ENCODE data around the gene GMDS. TPM values are rescaled to one million over a fixed set of nuclear protein-coding genes. Genes with fewer than 3 reads are reported as not detected.
"Not testable (repeated sequence)": the region's sequence is repeated elsewhere in the genome, so short reads cannot be mapped to it uniquely, and the experiment has no call there.

The GMDS gene
- polyA plus RNA-seq, 1 donor, result 60.1 TPM

DNA sequence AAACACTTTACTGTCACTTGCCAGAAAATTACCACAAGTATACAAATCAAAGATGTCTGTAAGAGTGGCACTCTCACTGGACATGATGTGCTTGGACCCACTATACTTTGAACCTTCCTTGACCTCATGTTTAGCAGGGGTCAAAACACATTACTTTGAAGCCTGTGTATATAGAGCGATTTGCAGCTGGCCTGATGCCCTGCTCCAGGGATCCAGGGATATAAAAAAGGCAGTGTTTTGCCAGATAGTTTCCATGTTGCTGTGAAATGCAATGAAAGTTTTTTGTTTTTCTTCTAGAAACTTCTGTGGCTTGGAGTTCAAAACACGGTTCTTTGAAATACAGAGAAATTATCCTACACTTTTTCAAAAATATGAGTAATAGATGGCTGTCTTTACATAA is 470.0 kb downstream of the GMDS start:
- no peak for DNase-seq

DNA sequence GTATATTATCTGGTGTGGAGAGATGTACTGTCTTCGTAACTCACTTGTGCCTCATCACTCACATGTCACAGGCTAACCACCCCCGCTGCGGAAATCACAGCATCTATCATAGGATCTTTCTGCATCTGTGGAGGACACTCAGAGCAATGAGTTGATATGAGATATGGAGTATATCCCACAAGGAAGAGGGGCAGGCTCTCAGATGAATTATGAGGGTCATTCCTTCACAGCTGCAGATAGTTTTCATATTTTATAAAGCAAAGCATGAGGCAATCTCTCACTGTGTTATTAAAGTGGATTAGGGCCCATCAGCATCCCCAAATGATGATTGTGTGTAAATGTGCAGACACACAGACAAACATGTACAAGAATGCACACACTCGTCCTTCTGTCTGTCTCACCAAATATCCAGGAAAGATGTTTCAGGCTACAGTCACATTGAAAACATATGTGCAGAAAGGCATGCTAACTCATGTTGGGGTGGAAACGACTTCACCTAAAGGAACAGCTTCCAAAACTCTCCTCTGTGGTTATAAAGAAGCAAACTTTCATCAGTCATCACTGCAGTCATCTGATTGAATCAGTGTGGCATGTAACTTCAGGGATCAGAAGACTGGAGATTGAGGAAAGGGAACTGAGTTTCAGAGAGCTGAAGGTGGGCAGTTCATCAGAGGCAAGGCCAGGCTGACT is 471.0 kb downstream of the GMDS start:
- no peak for DNase-seq

DNA sequence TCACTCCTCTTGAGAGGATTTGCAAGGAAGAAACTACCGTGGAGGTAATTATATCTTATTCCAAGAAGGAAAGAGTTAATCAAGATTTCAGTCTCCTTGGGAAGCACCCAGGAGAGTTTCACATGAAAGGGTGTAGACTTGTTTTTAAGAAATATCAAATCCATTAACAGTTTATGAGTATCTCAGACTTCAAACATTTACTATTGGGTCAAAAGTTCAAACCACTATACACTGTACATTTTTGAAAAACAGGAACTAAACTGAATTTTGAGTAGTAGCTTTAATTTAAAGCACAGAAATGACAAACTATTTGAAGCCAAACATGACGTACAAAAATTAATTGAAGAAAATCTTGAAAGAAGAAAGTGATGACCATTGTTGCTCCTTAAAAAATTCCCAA is 471.7 kb downstream of the GMDS start:
- DNase-seq, result no peak

DNA sequence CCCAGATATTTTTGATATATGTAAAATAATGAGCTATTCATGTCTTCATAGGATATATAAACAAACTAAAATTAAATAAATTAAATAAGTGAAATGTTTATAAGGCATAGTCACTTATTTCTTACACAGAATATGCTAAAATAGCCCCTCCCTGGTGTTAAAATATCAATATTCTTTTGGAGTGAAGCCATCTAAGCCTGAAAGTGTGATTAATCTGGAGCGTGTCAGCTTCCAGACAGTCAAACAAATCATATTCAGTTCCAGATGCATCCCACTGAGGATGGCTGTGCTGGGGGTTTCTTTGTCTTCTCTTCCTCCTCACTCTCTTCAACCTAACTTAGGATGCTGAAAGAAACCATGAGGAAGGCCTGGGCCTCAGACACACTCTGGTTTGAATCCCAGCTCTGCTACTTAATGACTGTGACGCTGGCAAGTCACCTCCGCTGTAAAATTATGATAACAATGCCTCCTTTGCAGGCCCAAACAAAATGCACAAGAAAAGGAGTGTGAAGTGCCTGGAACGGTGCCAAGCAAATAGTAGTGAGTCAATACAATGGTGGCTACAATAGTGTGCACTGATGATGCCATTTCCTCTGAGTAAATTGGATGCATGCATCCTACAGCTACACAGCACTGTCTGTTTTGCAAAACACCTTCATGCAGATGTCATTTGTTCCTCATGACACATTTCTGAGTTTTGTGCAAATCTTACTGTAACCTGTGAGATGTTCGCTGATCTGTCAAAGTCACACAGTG is 474.3 kb downstream of the GMDS start:
- no peak for DNase-seq

DNA sequence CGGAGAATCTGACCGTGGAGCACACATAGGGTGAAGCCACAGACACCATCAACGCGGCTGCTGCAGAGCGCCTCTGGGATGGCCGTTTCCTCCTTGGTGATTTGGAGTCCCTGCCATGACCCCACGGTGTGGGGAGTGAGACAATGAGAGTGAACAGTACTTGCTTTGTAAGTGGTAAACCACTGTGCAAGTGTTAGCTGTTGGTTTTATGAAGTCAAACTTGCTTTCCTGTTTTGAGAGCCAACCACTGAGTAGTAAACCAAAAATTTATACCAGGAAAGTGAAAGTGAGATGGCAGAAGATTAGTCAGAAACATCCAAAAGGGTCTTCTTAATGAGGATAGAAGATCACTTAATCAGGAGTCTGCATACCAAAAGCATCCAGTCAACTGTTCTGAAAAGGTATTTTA is 475.0 kb downstream of the GMDS start:
- DNase-seq, result no peak

DNA sequence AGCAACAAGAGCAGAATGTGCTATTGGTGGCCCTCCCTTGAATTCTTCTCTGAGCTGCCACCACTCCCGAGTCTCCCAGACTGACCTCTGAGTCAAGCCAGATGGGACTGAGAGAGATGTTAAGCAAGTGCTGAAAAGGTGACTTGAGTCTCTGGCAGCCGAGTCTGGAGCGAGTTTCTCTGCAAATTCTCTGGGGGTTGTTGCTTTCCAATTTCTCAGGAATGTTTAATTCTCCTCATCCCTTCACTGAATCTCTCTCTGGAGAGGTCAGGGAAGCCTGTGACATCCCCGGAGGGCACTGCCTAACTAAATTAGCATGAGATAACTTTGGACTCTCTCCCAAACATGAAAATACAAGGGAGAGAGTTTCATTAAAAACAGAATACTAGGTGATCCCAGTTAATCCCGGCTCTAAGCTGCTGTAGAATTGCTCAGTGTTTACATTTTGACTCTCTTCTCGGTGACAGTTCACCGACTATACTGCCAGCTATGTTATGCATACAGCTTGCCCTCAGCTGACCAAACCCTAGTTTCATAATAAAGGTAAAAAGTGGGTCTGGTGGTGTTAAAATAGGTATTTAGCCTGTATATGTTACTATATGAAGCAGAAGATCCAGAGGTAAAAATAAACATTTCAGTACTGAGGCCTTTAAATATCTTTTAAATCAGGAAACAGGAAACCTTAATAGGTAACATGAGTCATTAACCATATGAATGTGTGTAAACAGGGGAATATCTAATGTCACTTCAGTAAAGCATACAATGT is 477.7 kb downstream of the GMDS start:
- DNase-seq, result no peak

DNA sequence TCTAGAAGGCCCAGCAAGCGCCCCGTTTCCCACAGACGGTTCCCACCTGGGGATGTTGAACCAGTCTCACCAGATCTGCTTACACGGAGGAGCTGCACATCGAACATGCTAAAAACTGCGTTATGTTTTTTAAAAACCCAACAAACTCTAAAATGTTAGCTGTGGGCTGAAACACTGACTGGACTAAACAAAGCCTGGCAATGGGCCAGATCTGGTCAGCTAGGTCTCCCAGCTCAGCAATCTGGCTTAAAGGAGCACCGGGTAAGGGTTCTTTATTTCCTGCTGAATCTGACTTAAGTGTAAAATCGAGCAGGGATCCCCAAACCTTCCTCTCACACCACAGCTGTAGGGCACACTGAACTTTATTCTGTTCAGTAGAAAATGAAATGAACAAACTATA is 478.8 kb downstream of the GMDS start:
- no peak for DNase-seq

DNA sequence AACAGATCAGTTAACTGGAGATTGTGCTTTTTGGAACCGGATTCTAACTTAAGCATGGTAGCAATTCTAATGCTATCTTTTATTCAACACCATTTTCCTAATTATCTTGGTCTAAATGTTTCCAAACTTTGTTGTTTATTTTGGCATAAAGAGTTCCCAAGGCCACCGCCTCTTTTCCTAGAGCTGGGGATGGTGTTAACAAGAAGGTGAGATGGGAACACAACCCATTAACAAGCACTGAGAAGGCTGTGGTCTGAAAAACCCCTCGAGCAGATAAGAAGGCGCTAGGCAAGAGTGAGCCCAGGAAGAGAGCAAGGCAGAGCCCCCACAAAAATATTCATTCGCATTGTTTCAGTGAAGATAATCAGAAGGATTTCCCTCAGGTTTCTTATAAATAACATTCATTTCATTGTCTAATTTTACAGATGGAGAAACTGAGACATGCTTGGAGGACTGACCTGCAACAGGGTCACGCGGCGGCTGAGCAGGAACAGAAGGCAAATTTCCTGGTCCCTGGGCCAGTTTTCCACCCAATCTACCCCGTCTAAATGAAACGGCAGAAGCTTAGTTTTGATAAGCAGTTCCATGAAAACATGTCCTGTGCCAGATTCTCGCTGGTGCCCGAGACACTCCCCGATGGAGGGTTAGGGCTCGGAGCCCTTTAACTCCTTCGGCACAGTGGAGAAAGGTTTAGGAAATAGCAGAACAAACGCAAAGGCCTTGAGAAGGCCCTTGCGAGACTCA is 480.1 kb downstream of the GMDS start:
- no peak for DNase-seq

DNA sequence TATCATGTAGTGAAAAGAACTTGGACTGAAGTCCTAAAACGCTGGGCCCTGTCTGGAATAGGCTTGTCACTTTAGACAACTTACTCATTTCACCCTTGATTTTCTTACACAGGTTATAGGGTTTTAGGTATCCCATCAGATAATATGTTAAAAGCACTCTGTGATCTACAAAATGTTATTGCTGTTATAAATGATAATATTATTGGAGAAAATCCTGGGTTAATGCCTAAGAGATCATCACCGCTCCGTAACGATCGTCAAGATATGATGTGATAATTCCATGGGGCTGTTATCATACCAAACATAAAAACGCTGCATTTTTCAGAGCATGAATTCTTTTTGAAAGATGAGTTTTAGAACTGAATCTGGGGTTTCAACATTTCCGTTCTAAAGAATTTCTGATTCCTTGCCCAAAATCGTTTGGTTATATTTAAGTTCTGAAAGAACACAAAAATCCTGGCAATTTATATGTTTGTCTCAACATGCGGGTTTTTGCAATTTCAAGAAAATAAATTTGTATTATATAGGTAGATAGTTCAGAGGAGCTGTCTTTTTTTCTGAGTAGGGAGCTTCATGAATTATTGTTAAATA is 480.9 kb downstream of the GMDS start:
- no peak for DNase-seq

DNA sequence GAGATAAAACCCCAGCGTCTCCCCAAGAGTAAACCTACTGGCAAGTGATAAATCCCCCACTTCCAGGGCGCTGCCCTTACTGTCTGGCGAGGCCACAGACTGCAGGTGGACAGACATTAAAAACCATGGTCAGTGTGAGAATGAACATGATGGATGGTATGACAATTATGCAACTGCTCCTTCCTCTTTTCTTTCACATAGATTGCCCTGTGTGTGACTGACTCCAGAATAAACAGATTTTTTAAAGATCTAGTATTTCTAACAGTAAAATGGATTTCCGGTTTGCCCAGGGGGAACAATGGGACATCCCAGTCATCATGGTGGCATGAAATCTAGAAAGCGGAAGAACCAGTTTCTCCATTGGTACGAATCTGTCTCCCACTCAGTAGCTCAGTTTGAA is 482.0 kb downstream of the GMDS start:
- DNase-seq, result no peak

DNA sequence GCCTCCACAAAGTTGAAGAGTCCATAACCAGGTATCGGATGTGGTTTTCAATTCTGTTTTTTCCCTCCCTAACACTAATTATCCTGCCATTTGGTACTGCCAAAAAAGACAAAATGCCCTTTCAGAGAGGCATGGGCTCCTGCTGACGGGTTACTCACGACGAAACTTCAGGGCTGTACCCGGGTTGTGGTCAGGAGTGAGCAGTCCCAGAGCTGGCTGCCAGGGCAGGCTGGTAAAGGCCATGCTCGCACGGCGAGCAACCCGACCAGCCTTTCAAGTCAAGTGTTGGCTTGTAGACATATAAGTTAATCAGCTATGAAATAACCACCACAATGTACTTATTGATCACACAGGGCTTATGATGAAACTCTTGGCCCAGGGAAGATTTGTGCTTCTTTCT is 483.2 kb downstream of the GMDS start:
- no peak for DNase-seq

DNA sequence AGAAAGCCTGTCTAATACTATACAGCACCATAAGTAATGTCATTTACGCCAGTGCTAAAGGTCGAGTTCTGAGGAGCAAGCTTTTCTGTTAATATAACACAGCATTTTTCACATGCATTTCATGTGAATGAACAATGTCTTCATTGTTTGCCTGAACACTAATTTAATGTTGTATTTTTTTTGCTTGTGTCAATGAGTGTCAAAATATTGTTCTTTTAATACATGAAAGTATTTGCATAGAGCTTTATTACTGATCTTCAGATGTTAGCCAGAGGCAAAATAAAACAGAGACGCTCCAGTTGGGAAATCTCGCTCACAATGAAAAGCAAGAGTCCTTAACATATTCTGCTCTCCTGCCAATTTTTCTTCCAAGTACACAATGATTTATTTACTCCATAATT is 483.9 kb downstream of the GMDS start:
- no peak for DNase-seq

DNA sequence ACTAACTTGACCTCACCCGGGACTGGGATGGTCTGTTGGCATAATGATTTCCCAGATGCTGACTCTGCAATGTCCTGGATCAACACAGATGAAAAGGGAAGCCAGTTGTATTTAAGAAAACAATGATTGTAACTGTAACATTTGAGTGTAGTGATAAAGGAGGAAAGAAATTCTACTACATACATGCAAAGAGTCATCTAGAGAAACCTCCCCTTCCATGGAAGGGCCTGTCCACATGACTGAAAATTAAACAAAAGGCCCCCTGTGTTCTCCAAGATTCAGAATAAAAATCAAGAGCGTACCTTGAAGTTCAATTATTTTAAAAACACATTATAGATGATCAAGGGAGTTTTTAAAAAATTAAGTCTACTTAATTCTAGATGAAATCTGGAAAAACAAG is 484.5 kb downstream of the GMDS start:
- DNase-seq, result no peak

DNA sequence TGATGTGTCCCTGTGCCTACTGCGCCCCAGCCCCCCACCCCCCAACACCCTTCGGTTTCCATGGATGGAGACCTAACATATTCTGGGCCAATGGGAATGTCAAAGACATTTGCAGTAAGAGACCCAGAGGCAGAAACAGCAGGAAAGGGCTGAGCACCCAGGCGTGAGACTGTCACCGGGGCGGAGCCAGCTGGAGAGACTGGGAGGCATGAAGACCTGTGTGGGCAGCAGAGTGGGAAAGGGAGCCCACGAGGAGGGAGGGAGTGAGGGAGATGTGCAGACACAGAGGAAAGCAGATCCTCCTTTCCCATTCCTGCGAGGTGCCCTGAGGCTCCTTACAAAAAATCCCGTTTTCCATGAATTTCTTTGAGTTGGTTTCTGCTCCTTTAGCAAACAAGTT is 485.5 kb downstream of the GMDS start:
- peak; percentile 44 for DNase-seq

DNA sequence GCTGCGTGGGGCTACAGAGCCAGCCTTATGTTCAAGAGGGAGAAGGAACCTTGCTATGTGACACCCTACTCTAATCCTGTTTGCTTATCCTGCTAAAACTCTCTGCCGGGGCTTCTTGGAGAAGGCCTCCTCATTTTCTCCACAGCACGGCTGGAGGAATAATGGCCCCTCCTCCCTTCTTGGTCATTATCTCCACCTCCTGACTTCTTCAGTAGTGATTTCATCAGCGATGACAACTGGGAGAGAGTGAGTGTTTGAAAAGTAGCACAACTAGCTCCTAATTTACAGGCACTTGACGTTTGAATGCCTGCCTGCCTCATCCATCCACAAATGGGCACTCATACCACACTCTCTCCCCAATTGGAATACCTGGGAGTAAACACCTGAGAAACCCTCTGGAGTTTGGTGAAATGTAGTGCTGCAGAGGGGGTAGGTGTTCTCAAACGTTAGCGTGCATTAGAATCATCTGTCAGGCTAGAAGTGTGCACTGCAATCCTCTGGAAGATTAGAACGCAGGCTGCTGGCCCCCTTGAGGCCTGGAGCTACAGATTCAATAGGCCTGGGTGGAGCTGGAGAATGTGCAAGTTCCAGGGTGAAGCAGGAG is 487.2 kb downstream of the GMDS start:
- no peak for DNase-seq

DNA sequence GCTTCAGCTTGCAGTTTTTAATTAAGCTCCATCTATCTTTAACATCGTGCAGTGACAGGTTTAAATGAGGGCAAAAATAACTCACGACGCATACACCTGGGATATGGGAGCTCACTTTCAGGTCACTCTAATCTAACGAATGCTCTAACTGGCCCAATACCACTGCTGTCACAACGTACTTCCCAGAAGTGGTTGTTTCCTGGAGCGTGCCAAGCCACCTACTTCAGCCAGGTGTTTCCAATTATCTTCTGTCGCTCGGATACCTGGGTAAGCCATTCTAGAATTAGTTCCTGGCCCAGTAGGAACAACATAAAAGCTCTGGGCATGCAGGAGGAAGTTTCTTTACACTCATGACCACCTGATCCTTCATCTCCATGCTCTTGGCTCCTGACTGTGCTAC is 488.3 kb downstream of the GMDS start:
- no peak for DNase-seq

DNA sequence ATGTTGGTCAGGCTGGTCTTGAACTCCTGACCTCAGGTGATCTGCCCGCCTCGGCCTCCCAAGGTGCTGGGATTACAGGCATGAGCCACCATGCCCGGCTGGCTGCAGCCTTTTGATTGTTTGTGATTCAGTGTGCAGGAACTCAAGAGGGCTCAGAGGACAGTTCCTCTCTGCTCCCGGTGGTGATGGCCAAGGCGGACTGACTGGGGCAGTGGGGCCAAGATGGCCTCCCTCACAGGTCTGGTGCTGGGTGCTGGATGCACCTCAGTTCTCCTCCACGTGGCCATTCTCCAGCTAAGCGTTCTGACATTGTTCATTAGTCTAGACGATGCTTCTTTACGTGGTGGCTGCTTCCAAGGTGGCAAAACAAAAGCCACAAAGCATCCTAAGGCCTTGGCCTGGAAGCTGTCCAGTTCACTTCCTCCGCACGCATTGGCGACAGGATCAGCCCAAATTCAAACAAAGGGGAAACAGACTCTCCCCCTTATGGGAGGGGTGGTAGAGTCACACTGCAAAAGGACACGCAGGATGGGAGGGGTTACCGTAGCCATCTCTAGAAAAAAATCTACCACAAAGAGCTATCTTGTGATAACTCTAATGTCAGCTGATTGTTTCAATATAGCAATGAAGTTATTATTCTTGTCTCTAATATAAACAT is 488.8 kb downstream of the GMDS start:
- no peak for DNase-seq

DNA sequence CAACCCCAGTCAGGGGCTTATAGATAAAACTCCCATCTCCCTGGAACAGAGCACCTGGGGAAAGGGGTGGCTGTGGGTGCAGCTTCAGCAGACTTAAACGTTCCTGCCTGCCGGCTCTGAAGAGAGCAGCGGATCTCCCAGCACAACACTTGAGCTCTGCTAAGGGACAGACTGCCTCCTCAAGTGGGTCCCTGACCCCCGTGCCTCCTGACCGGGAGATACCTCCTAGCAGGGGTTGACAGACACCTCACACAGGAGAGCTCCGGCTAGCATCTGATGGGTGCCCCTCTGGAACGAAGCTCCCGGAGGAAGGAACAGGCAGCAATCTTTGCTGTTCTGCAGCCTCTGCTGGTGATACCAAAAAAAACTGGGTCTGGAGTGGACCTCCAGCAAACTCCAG is 494.3 kb downstream of the GMDS start:
- DNase-seq, result not testable (repeated sequence)

DNA sequence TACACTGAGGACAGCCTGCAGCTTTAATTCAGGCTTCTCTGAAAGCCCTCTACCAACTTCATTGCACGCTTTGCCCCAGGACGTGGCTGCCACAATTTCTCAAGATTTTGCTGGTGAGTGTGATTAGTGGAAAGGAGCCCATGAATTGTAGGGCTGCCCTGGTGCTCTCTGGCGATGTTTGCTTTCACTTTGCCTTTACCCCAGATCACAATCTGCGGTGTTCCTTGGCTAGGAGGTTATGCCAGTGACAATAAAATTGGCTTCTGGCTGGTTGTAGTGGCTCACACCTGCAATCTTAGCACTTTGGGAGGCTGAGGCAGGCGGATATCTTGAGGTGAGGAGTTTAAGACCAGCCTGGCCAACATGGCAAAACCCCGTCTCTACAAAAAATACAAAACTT is 496.4 kb downstream of the GMDS start:
- no peak for DNase-seq

DNA sequence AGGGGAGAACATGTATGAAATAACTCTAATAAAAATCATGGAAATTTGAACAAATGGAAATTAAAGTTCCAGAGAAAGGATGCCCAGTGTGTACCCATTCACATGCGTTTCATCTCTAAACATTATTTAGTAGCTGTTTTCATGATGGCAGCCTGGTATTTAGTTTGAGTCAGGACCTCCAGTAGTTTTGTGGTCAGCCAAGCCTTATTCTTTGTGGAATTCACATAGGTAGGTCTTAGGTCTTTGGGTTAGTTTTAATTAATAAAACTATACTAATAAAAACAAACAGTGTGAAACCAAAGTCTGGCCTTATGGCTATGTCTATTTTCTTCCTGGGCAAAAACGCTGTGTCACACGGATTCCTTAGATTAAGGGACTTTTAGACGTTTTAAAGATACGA is 497.9 kb downstream of the GMDS start:
- DNase-seq, result no peak

DNA sequence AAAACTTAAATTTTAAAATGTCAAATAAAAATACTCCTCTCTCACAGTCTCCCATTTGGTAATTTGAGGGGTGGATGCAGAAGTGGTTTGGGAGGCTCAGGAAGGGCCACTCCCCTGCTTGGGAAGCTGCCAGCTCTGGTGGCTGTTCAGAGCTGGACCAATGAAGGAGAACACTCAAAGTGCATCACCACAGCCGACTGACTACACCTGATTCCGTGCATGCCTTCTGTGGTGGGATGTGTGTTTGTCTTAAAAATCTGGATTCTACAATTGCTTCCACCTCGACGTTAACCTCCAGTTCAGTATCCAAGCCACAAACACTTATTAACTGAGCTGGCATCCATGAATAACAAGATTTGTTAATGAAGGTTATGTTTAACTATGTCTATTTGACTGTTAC is 498.4 kb downstream of the GMDS start:
- DNase-seq, result no peak

All from left kidney (tissue), 2 donors.